ENCODE results near the gene PCDHGA2. TPM values are rescaled to one million over a fixed set of nuclear protein-coding genes. Genes with fewer than 3 reads are reported as not detected.
"Not testable (repeated sequence)": the region's sequence is repeated elsewhere in the genome, so short reads cannot be mapped to it uniquely, and the experiment has no call there.

Gene PCDHGA2
- total RNA-seq, 2 donors from 2014 or later = 2.4 to 19.7 TPM

- Histone ChIP-seq H3K4me3 (no peak overlapping the region), H3K4me1 (replicated peaks) (no peaks in the 10 kb centered on the region), H3K9me3 (no peaks in the 10 kb centered on the region), H3K27me3 (replicated peaks; ENCODE audit: insufficient read depth) (no peaks in the 10 kb centered on the region), H3K36me3 (no peaks in the 10 kb centered on the region), H3K27ac (no peak overlapping the region)
- 5% methylated on average over 1 of the region's 1 CpG for WGBS
- TF ChIP-seq POLR2A (IDR thresholded peaks at IDR 0.05) = no peak
- no peak for TF ChIP-seq CTCF (IDR thresholded peaks at IDR 0.05)
- no peak for TF ChIP-seq POLR2AphosphoS5 (IDR thresholded peaks at IDR 0.05)
- intact Hi-C loops (cut with DNase I) = no loop called here
- no peak for DNase-seq (ENCODE audit: low spot score)
Measured at GRCh38 chr5:141342773-141343172, 4.2 kb downstream of the PCDHGA2 start.

GRCh38 chr5:141343242-141343952 lies 4.8 kb downstream of the PCDHGA2 start, which contains the start of gene PCDHGA3:
PCDHGA3 (plus strand) TSS chr5:141343829; CDS start chr5:141344034, 205 bp downstream.
- Histone ChIP-seq H3K27ac (no peak within 1 kb of the TSS), H3K9me3 (no peaks in the 10 kb centered on the region), H3K36me3 (no peaks in the 10 kb centered on the region), H3K4me3 (no peak within 1 kb of the TSS), H3K4me1 (replicated peaks) (no peaks in the 10 kb centered on the region), H3K27me3 (replicated peaks; ENCODE audit: insufficient read depth) (no peaks in the 10 kb centered on the region)
- no peak for DNase-seq (ENCODE audit: low spot score)
- TF ChIP-seq CTCF (IDR thresholded peaks at IDR 0.05) = no peak
- 24% methylated on average over 9 of the region's 9 CpGs for WGBS
- intact Hi-C loops (cut with DNase I) = no loop called here

- TF ChIP-seq CTCF (IDR thresholded peaks at IDR 0.05) (no peak), POLR2AphosphoS5 (IDR thresholded peaks at IDR 0.05) (no peak), POLR2A (IDR thresholded peaks at IDR 0.05) (no peak)
- Histone ChIP-seq H3K36me3 (no peaks in the 10 kb centered on the region), H3K4me1 (replicated peaks) (no peaks in the 10 kb centered on the region), H3K9me3 (no peaks in the 10 kb centered on the region), H3K27ac (no peak overlapping the region), H3K4me3 (no peak overlapping the region), H3K27me3 (replicated peaks; ENCODE audit: insufficient read depth) (no peaks in the 10 kb centered on the region)
- DNase-seq (ENCODE audit: low spot score) = no peak
- WGBS = 24% methylated on average over 31 of the region's 31 CpGs
- intact Hi-C loops (cut with DNase I) = no loop called here
Measured at GRCh38 chr5:141343953-141344463, 5.4 kb downstream of the PCDHGA2 start.

- WGBS = 25% methylated on average over 20 of the region's 20 CpGs
- no peaks in the 10 kb centered on the region for H3K4me1 ChIP-seq (replicated peaks)
- no peak for TF ChIP-seq POLR2AphosphoS5 (IDR thresholded peaks at IDR 0.05)
- no peak for TF ChIP-seq POLR2A (IDR thresholded peaks at IDR 0.05)
- TF ChIP-seq CTCF (IDR thresholded peaks at IDR 0.05) = no peak
- H3K36me3 ChIP-seq = no peaks in the 10 kb centered on the region
- H3K27me3 ChIP-seq (replicated peaks; ENCODE audit: insufficient read depth) = peaks cover 3% of the 10 kb centered on the region
- intact Hi-C loops (cut with DNase I) = no loop called here
- no peak overlapping the region for H3K4me3 ChIP-seq
- no peaks in the 10 kb centered on the region for H3K9me3 ChIP-seq
- no peak for DNase-seq (ENCODE audit: low spot score)
- no peak overlapping the region for H3K27ac ChIP-seq
Measured at GRCh38 chr5:141345327-141345726, 6.8 kb downstream of the PCDHGA2 start.

- H3K4me1 ChIP-seq (replicated peaks); intact Hi-C loops (cut with DNase I); H3K27ac ChIP-seq; DNase-seq (ENCODE audit: low spot score); H3K4me3 ChIP-seq; H3K36me3 ChIP-seq; H3K9me3 ChIP-seq; H3K27me3 ChIP-seq (replicated peaks; ENCODE audit: insufficient read depth): not testable (repeated sequence)
- WGBS = 31% methylated on average over 29 of the region's 35 CpGs
Measured at GRCh38 chr5:141346017-141346416, 7.5 kb downstream of the PCDHGA2 start.

Data from prostate gland (tissue), 2 donors.